CD8-positive, alpha-beta memory T cell (primary cell): ENCODE data around the gene C1orf105. TPM values are rescaled to one million over a fixed set of nuclear protein-coding genes. Genes with fewer than 3 reads are reported as not detected.
"Not testable (repeated sequence)": the region's sequence is repeated elsewhere in the genome, so short reads cannot be mapped to it uniquely, and the experiment has no call there.

ENCODE experiments used
- CTCF ChIA-PET: fragments of 350-600 bp; sonication (Branson Sonifier 250); formaldehyde crosslinking; loops from one replicate; lab custom pipeline; 2021; ENCODE audit warnings: antibody characterized with exemption; lab: Charles Lee
- POLR2A ChIA-PET: fragments of 350-600 bp; sonication (Branson Sonifier 250); formaldehyde crosslinking; loops from one replicate; lab custom pipeline; 2021; ENCODE audit warnings: antibody characterized with exemption; lab: Charles Lee
- DNase-seq, 5 donors: peaks; one replicate each; pipeline versions ENCODE4 v3.0.0 to v3.0.0-alpha.2; 2020 to 2022; ENCODE audit warnings: mixed read lengths in 1 of 5
- H3K27ac ChIP-seq: one replicate; pipeline ENCODE4 v1.7.0; 2013; ENCODE audit warnings: low read depth, mild to moderate bottlenecking, low read length, moderate library complexity
- H3K27me3 ChIP-seq: 2 replicates; pipeline ENCODE4 v1.7.0; 2013; ENCODE audit warnings: low read length, mild to moderate bottlenecking; ENCODE audit not compliant: insufficient read depth, poor library complexity, severe bottlenecking
- H3K36me3 ChIP-seq: 2 replicates; pipeline ENCODE4 v1.7.0; 2013; ENCODE audit warnings: mild to moderate bottlenecking, low read length, moderate library complexity; ENCODE audit not compliant: insufficient read depth
- H3K4me1 ChIP-seq: 2 replicates; pipeline ENCODE4 v1.7.0; 2013; ENCODE audit warnings: mild to moderate bottlenecking, low read length, moderate library complexity; ENCODE audit not compliant: insufficient read depth
- H3K4me3 ChIP-seq: 2 replicates; pipeline ENCODE4 v1.7.0; 2013; ENCODE audit warnings: mild to moderate bottlenecking, low read length
- H3K9me3 ChIP-seq: 2 replicates; pipeline ENCODE4 v1.7.0; 2013; ENCODE audit warnings: mild to moderate bottlenecking, low read length
- H3K27ac Mint-ChIP-seq, 8 donors: one replicate each; pipeline ENCODE4 v1.8.0; 2020 to 2021; ENCODE audit warnings: mixed read lengths in 8 of 8, mild to moderate bottlenecking in 6 of 8, inconsistent platforms in 3 of 8, moderate library complexity in 3 of 8
- H3K27me3 Mint-ChIP-seq, 2 donors: one replicate each; pipeline ENCODE4 v1.8.0; 2020 to 2021; ENCODE audit warnings: mixed read lengths in 2 of 2, mild to moderate bottlenecking in 1 of 2, moderate library complexity in 1 of 2
- H3K36me3 Mint-ChIP-seq, 3 donors: one replicate each; pipeline ENCODE4 v1.8.0; 2020 to 2021; ENCODE audit warnings: mixed read lengths in 3 of 3, inconsistent platforms in 1 of 3, mild to moderate bottlenecking in 1 of 3
- H3K4me1 Mint-ChIP-seq, 3 donors: one replicate each; pipeline ENCODE4 v1.8.0; 2020 to 2021; ENCODE audit warnings: mixed read lengths in 3 of 3, inconsistent platforms in 1 of 3, mild to moderate bottlenecking in 1 of 3
- H3K4me3 Mint-ChIP-seq, 7 donors: one replicate each; pipeline ENCODE4 v1.8.0; 2020 to 2021; ENCODE audit warnings: mixed read lengths in 7 of 7, mild to moderate bottlenecking in 6 of 7, moderate library complexity in 4 of 7, inconsistent platforms in 2 of 7
- H3K9me3 Mint-ChIP-seq, 5 donors: one replicate each; pipeline ENCODE4 v1.8.0; 2020 to 2022; ENCODE audit warnings: mixed read lengths in 5 of 5, mild to moderate bottlenecking in 3 of 5, moderate library complexity in 2 of 5, inconsistent platforms in 1 of 5
- polyA plus RNA-seq: library from polyadenylated mRNA; unstranded; fragments of 300-500 nt; fragmentation: Illumina TruSeq; gene quantifications from one replicate; pipeline ENCODE4 v1.2.3, GENCODE V29; 2021
- total RNA-seq, 2 experiments: library from RNA; stranded (reverse); gene quantifications; one replicate each; pipeline ENCODE4 v1.2.3, GENCODE V29; 2021

The C1orf105 gene, protein sequence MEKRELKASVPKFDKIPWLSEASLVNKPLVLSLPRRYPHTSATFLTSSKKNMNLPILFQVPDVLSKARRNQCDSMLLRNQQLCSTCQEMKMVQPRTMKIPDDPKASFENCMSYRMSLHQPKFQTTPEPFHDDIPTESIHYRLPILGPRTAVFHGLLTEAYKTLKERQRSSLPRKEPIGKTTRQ
- total RNA-seq (not detected), polyA plus RNA-seq (not detected)

DNA sequence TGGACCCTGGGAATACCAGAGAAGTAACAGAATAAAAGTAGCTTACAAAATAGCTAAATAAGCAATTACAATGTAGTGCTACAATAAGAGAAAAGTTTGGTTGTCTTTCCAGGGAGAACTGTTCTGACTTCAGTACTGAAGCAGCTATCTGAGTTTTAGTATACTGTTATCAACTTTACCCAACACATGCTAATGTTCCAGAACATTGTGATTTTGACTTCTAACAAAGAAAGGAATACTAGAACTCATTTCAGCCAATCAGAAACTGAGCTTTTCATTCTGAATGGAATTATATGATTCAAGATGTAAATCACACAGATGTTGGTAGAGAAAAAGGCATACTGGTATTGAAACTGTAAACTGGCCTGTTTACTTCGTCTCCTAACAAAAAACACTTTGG is at the start of gene C1orf105:
Gene C1orf105 (plus strand): TSS at position 301 of the 400 bp plus-strand sequence. CDS start 201 bp downstream, outside the sequence.
- Mint-ChIP-seq H3K36me3 (peaks cover 0 to 3% (median 0%) of the 10 kb centered on the region in 3 donors), H3K27me3 (peaks cover 0 to 1% of the 10 kb centered on the region in 2 donors), H3K4me1 (peaks cover 0 to 4% (median 2%) of the 10 kb centered on the region in 3 donors), H3K4me3 (no peak within 1 kb of the TSS), H3K9me3 (no peaks in the 10 kb centered on the region), H3K27ac (peak within 1 kb of the TSS in 3 of 8 donors; percentile 11 to 51 (median 41))
- POLR2A ChIA-PET: no interaction called here
- H3K27ac ChIP-seq: no peak within 1 kb of the TSS
- no peak for DNase-seq
- H3K4me1 ChIP-seq: no peaks in the 10 kb centered on the region
- no peaks in the 10 kb centered on the region for H3K36me3 ChIP-seq
- no peaks in the 10 kb centered on the region for H3K27me3 ChIP-seq
- CTCF ChIA-PET: no interaction called here
- no peak within 1 kb of the TSS for H3K4me3 ChIP-seq
- no peaks in the 10 kb centered on the region for H3K9me3 ChIP-seq

DNA sequence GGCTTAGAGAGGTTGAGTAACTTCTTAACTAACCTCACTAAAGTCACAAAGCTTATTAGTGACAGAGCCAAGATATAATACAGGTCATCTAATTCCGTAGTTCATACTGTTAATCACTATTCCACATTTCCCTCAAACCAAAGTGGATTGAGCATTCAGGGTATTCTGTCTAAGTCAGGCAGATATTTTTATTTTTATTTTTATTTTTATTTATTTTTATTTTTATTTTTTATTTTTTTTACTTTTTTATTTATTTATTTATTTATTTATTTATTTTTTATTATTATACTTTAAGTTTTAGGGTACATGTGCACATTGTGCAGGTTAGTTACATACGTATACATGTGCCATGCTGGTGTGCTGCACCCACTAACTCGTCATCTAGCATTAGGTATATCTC is 48.8 kb upstream of the C1orf105 start:
- H3K27me3 Mint-ChIP-seq, POLR2A ChIA-PET, H3K27ac ChIP-seq, H3K27me3 ChIP-seq, CTCF ChIA-PET, H3K4me3 ChIP-seq, H3K36me3 ChIP-seq, H3K4me3 Mint-ChIP-seq, DNase-seq, H3K4me1 ChIP-seq, H3K27ac Mint-ChIP-seq: not testable (repeated sequence)
- Mint-ChIP-seq H3K4me1 (peaks cover 10 to 25% (median 18%) of the 10 kb centered on the region in 3 donors), H3K9me3 (peaks cover 15 to 17% (median 16%) of the 10 kb centered on the region in 5 donors), H3K36me3 (peaks cover 4 to 27% (median 7%) of the 10 kb centered on the region in 3 donors)
- peaks cover 11% of the 10 kb centered on the region for H3K9me3 ChIP-seq

DNA sequence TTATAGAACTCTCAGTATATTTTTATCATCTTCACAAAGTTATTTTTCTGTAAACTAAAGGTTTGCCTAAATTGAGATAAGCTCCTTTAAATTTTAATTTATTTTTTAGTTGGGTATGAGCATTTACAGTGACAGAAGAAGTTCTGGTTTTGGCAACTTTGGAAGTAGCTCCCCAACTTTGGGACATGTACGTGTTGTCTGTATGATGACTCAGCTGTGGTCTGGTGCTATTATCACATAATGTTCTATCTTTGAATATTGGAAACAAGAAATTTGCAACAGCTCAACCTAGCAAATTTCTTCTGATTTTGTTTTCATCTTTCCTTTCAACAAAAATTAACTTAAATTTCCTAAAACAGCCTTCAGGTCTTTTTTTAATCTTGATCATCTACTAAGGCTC is 46.6 kb upstream of the C1orf105 start:
- H3K4me1 Mint-ChIP-seq: peaks cover 10 to 29% (median 26%) of the 10 kb centered on the region in 3 donors
- no peaks in the 10 kb centered on the region for H3K9me3 ChIP-seq
- ChIA-PET CTCF (no interaction called here), POLR2A (no interaction called here)
- no peaks in the 10 kb centered on the region for H3K4me1 ChIP-seq
- H3K27me3 ChIP-seq: no peaks in the 10 kb centered on the region
- H3K36me3 Mint-ChIP-seq: peaks cover 0 to 9% (median 0%) of the 10 kb centered on the region in 3 donors
- no peaks in the 10 kb centered on the region for H3K36me3 ChIP-seq
- no peak overlapping the region for H3K27ac ChIP-seq
- H3K27ac Mint-ChIP-seq: no peak overlapping the region
- H3K4me3 ChIP-seq: no peak overlapping the region
- H3K4me3 Mint-ChIP-seq: no peak overlapping the region
- no peak for DNase-seq
- no peaks in the 10 kb centered on the region for H3K27me3 Mint-ChIP-seq
- H3K9me3 Mint-ChIP-seq: peaks cover 0 to 2% (median 0%) of the 10 kb centered on the region in 5 donors

DNA sequence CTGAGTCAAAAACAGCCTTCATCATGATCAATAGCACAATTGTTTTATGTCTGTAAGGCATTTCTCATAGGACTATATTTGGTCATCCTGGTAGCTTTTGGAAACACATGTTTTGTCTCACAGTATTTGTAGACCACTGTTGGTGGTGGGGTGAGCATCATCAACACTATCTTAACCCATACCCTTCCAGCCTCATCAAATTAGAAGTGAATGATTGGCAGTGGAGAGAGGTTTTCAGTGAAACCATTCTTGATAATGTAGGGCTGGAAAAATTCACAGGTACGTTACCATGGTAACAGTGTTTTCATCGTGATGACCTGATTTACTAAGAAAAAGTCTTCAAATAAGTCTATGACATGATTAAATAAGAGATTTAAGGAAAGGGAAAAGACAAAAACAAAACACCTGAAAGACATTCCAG is 45.3 kb upstream of the C1orf105 start:
- DNase-seq: no peak
- POLR2A ChIA-PET: no interaction called here
- H3K9me3 ChIP-seq: no peaks in the 10 kb centered on the region
- H3K4me3 ChIP-seq: no peak overlapping the region
- Mint-ChIP-seq H3K4me1 (peaks cover 17 to 40% (median 34%) of the 10 kb centered on the region in 3 donors), H3K27ac (no peak overlapping the region), H3K36me3 (peaks cover 0 to 4% (median 0%) of the 10 kb centered on the region in 3 donors), H3K9me3 (no peaks in the 10 kb centered on the region), H3K27me3 (no peaks in the 10 kb centered on the region), H3K4me3 (no peak overlapping the region)
- no peaks in the 10 kb centered on the region for H3K27me3 ChIP-seq
- no peaks in the 10 kb centered on the region for H3K36me3 ChIP-seq
- peaks cover 11% of the 10 kb centered on the region for H3K4me1 ChIP-seq
- CTCF ChIA-PET: no interaction called here
- H3K27ac ChIP-seq: no peak overlapping the region

DNA sequence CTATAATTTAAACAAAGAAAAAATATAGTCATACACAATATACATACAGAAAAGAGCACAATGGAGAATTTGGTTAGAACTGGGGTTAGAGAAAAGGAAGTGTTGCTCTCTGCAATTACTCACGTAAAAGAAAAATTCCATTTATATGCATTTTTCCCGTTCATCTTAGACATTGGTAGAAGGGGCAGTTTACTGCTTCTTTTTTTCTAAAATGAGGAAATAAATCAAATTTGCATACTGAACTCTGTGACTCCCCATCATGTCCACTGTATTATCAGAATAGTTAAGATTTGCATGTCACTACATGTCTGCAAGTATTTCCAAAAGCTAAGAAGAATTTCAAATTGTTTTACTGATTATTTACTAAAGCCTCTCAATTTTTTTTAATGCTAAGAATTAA is 44.1 kb upstream of the C1orf105 start:
- Mint-ChIP-seq H3K27ac (no peak overlapping the region), H3K4me1 (peaks cover 28 to 52% (median 46%) of the 10 kb centered on the region in 3 donors), H3K9me3 (no peaks in the 10 kb centered on the region), H3K36me3 (peaks cover 0 to 4% (median 0%) of the 10 kb centered on the region in 3 donors), H3K4me3 (no peak overlapping the region), H3K27me3 (no peaks in the 10 kb centered on the region)
- no peak overlapping the region for H3K27ac ChIP-seq
- H3K4me3 ChIP-seq: no peak overlapping the region
- H3K36me3 ChIP-seq: no peaks in the 10 kb centered on the region
- no peaks in the 10 kb centered on the region for H3K9me3 ChIP-seq
- peaks cover 15% of the 10 kb centered on the region for H3K4me1 ChIP-seq
- ChIA-PET CTCF (interaction anchor here (1.0 kb wide), 1 partner anchor 23 kb away, joined by 3 read pairs; no protein-coding TSS in a partner anchor), POLR2A (no interaction called here)
- no peaks in the 10 kb centered on the region for H3K27me3 ChIP-seq
- no peak for DNase-seq

DNA sequence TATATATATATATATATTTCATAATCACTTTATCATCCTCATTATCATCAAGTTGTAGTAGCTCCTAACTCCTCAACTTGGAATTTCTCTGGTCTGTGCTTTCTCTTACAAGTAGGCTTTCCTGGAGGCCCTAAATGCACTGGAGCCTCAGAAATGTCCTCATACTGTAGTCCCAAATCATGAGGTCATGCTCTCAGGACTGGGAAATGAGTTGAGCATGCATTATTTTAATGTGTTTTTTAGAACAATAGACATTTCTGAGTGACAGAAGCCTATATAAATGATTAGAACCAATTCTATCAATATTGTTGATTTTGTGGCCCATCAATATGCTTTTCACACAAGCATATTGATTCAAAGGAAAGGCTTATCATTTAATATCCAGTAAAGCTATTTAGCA is 42.9 kb upstream of the C1orf105 start:
- Histone ChIP-seq H3K9me3 (no peaks in the 10 kb centered on the region), H3K4me1 (peaks cover 21% of the 10 kb centered on the region), H3K36me3 (no peaks in the 10 kb centered on the region), H3K27ac (no peak overlapping the region), H3K27me3 (no peaks in the 10 kb centered on the region), H3K4me3 (no peak overlapping the region)
- Mint-ChIP-seq H3K4me3 (no peak overlapping the region), H3K36me3 (peaks cover 0 to 4% (median 0%) of the 10 kb centered on the region in 3 donors), H3K9me3 (no peaks in the 10 kb centered on the region), H3K4me1 (peaks cover 34 to 62% (median 56%) of the 10 kb centered on the region in 3 donors), H3K27me3 (no peaks in the 10 kb centered on the region), H3K27ac (no peak overlapping the region)
- CTCF ChIA-PET: interaction anchor here (1.0 kb wide), 1 partner anchor 21 kb away, joined by 3 read pairs; no protein-coding TSS in a partner anchor
- POLR2A ChIA-PET: interaction anchor here (0.9 kb wide), 1 partner anchor 22 kb away, joined by 3 read pairs; no protein-coding TSS in a partner anchor
- DNase-seq: no peak

DNA sequence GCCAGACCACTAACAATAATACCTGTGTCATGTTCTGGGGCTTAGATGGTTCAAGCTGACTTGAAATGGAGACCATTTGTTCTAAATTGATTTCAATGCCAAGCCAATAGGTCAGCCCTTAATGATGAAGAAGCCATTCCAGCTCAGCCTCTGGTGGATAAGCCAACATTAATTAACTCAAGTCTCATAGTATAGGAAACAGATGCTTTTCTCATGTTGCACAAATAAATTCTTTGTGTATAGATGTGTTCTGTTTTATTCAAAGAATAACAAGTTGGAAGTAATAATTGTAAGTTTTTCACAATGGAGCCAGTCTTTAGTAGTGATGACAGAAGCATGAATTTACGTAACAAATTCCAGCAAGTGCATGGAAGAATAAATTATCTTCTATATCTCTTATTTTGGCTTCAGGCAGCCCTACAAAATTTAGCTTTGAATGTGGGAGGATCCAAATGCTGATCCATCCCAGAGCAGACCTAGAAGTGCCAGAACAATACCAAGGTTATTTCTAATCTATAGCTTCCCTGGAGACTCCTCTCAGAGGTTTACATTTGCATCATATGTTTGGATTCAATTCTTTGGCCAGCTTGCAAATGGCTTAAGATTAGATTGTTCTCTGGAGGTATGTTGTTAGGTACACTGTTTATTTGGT is 42.2 kb upstream of the C1orf105 start:
- no peak overlapping the region for H3K27ac Mint-ChIP-seq
- no peak for DNase-seq
- no peaks in the 10 kb centered on the region for H3K9me3 Mint-ChIP-seq
- Histone ChIP-seq H3K27me3 (no peaks in the 10 kb centered on the region), H3K9me3 (no peaks in the 10 kb centered on the region), H3K4me3 (no peak overlapping the region), H3K4me1 (peaks cover 21% of the 10 kb centered on the region), H3K36me3 (no peaks in the 10 kb centered on the region), H3K27ac (no peak overlapping the region)
- H3K4me1 Mint-ChIP-seq: peaks cover 34 to 62% (median 56%) of the 10 kb centered on the region in 3 donors
- no peak overlapping the region for H3K4me3 Mint-ChIP-seq
- H3K27me3 Mint-ChIP-seq: no peaks in the 10 kb centered on the region
- peaks cover 0 to 4% (median 0%) of the 10 kb centered on the region in 3 donors for H3K36me3 Mint-ChIP-seq
- POLR2A ChIA-PET: interaction anchor here (1.3 kb wide), 1 partner anchor 16 kb away, joined by 3 read pairs; no protein-coding TSS in a partner anchor
- CTCF ChIA-PET: interaction anchor here (0.8 to 1.0 kb wide), 2 partner anchors 20 to 21 kb away, joined by 3 read pairs; no protein-coding TSS in a partner anchor
